ENCODE results near the gene BMP10. TPM values are rescaled to one million over a fixed set of nuclear protein-coding genes. Genes with fewer than 3 reads are reported as not detected.

BMP10 gene
- total RNA-seq, 1 experiment from 2014 or later: not detected

DNA sequence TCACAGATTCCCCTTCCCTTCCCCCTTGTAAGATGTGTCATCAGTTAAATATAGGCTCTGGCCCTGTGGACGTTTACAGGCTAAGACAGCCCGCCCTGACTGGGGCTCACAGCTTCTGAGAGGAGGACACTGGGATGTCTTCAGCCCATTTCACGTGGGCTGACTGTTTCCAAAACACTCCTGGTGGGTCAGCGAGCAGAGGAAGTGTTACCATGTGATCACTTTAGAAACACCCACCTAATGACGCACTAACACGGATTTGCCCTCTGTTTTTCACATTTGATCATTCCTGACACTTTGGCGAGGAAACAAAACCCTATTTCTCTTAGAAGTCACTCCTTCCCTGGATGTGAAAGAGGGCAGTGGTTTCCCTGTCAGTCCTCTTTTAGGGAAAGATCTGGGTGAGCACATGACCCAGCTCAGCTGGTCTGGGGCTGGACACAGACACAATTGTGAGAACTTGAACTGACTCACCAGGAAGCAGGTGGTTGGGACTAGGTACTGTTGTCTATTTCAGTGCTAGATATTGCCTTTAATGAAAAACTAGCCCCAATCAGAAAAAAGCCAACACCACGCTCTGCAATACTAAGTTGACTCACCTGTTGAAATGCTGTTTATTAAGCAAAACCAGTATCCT, 38.8 kb downstream of the BMP10 start:
- H3K27me3 ChIP-seq (replicated peaks; ENCODE audit: insufficient read depth, low read depth, low read length, poor library complexity): no peaks in the 10 kb centered on the region
- intact Hi-C loops (cut with micrococcal nuclease; ENCODE audit: unreplicated experiment): no loop called here
- H3K27ac ChIP-seq (ENCODE audit: low read depth, low read length, poor library complexity, severe bottlenecking): no peak overlapping the region
- peaks cover 15% of the 10 kb centered on the region for H3K4me1 ChIP-seq (ENCODE audit: insufficient read depth, low read length, poor library complexity, severe bottlenecking)
- H3K9me3 ChIP-seq (ENCODE audit: low read depth, low read length, poor library complexity, severe bottlenecking): no peaks in the 10 kb centered on the region
- no peaks in the 10 kb centered on the region for H3K36me3 ChIP-seq (ENCODE audit: insufficient read depth, low read length, poor library complexity, severe bottlenecking)
- no peak for DNase-seq (ENCODE audit: low spot score)
- POLR2A ChIA-PET (ENCODE audit: low non-redundant PET): interaction anchor here (0.7 kb wide), 1 partner anchor 12 kb away, joined by 3 read pairs; no protein-coding TSS in a partner anchor
- CTCF ChIA-PET: no interaction called here
- BruUV-seq (replicated peaks): no TSS peak
- no peak overlapping the region for H3K4me3 ChIP-seq (ENCODE audit: low read depth, low read length, poor library complexity, severe bottlenecking)
- TF ChIP-seq, protein P1, sequence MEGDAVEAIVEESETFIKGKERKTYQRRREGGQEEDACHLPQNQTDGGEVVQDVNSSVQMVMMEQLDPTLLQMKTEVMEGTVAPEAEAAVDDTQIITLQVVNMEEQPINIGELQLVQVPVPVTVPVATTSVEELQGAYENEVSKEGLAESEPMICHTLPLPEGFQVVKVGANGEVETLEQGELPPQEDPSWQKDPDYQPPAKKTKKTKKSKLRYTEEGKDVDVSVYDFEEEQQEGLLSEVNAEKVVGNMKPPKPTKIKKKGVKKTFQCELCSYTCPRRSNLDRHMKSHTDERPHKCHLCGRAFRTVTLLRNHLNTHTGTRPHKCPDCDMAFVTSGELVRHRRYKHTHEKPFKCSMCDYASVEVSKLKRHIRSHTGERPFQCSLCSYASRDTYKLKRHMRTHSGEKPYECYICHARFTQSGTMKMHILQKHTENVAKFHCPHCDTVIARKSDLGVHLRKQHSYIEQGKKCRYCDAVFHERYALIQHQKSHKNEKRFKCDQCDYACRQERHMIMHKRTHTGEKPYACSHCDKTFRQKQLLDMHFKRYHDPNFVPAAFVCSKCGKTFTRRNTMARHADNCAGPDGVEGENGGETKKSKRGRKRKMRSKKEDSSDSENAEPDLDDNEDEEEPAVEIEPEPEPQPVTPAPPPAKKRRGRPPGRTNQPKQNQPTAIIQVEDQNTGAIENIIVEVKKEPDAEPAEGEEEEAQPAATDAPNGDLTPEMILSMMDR (conservative IDR thresholded peaks at IDR 0.05; ENCODE audit: low read depth, low read length): no peak
- no peak for TF ChIP-seq EZH2 (IDR thresholded peaks at IDR 0.05; ENCODE audit: borderline replicate concordance, low read depth, low read length, poor library complexity, severe bottlenecking)

DNA sequence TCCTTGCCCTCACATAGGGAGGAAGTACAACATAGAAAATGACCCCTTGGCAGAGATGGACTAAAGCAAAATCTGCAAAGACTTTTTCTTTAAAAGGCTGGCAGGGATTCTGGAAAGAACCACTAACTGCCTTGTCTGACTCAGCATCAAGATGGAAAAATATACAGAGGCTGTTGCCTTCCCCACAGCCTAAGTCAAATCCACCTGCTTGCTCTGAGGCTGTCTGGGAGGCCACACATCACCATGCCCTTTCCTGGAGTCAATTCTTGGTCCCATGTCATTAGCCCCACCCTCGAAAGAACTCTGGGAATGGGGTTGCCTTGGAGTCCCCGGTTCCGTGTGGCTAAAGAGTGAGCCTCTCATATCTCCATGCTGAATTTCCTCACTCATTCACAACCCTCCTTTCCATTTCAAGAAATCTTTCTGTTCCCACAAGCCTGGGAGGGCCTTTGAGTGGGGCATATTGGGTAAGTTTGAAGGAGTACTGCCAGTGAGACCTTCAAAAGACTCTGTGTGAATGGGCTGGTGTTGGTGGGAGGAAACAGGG, 39.4 kb downstream of the BMP10 start:
- Histone ChIP-seq H3K27me3 (replicated peaks; ENCODE audit: insufficient read depth, low read depth, low read length, poor library complexity) (no peaks in the 10 kb centered on the region), H3K9me3 (ENCODE audit: low read depth, low read length, poor library complexity, severe bottlenecking) (no peaks in the 10 kb centered on the region), H3K4me1 (ENCODE audit: insufficient read depth, low read length, poor library complexity, severe bottlenecking) (peaks cover 15% of the 10 kb centered on the region), H3K36me3 (ENCODE audit: insufficient read depth, low read length, poor library complexity, severe bottlenecking) (no peaks in the 10 kb centered on the region), H3K27ac (ENCODE audit: low read depth, low read length, poor library complexity, severe bottlenecking) (no peak overlapping the region), H3K4me3 (ENCODE audit: low read depth, low read length, poor library complexity, severe bottlenecking) (no peak overlapping the region)
- no TSS peak for BruUV-seq (replicated peaks)
- POLR2A ChIA-PET (ENCODE audit: low non-redundant PET): no interaction called here
- intact Hi-C loops (cut with micrococcal nuclease; ENCODE audit: unreplicated experiment): no loop called here
- CTCF ChIA-PET: no interaction called here
- no peak for TF ChIP-seq EZH2 (IDR thresholded peaks at IDR 0.05; ENCODE audit: borderline replicate concordance, low read depth, low read length, poor library complexity, severe bottlenecking)
- TF ChIP-seq, protein P1 (conservative IDR thresholded peaks at IDR 0.05; ENCODE audit: low read depth, low read length): no peak
- DNase-seq (ENCODE audit: low spot score): no peak

DNA sequence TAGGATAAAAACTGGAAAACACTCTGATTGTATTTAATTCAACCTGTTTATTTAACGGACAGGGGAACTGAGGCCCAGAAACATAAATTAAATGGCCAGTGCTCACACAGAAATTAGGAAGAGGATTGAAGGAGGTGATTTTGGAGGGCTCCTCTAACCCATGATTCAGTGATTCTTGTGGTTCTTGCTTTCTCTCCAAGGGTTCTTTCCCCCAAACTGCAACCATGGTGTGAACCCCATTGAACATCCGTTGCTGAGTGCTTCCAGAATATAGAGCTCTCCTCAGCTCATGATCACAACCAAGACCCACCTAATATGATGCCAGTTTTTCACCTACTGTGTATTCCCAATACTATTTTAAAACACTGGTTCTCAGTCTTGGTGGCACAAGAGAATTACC, 41.4 kb downstream of the BMP10 start:
- no peaks in the 10 kb centered on the region for H3K36me3 ChIP-seq (ENCODE audit: insufficient read depth, low read length, poor library complexity, severe bottlenecking)
- H3K4me1 ChIP-seq (ENCODE audit: insufficient read depth, low read length, poor library complexity, severe bottlenecking): peaks cover 15% of the 10 kb centered on the region
- H3K27me3 ChIP-seq (replicated peaks; ENCODE audit: insufficient read depth, low read depth, low read length, poor library complexity): no peaks in the 10 kb centered on the region
- ChIA-PET POLR2A (ENCODE audit: low non-redundant PET) (interaction anchor here (0.6 to 0.7 kb wide), 2 partner anchors 29 to 1264 kb away, joined by 3 to 4 read pairs; no protein-coding TSS in a partner anchor), CTCF (interaction anchor here (1.6 kb wide), 1 partner anchor 78 kb away, joined by 4 read pairs; no protein-coding TSS in a partner anchor)
- peak overlapping the region; percentile 47 for H3K27ac ChIP-seq (ENCODE audit: low read depth, low read length, poor library complexity, severe bottlenecking)
- intact Hi-C loops (cut with micrococcal nuclease; ENCODE audit: unreplicated experiment): no loop called here
- no peak overlapping the region for H3K4me3 ChIP-seq (ENCODE audit: low read depth, low read length, poor library complexity, severe bottlenecking)
- DNase-seq (ENCODE audit: low spot score): no peak
- no TSS peak for BruUV-seq (replicated peaks)
- H3K9me3 ChIP-seq (ENCODE audit: low read depth, low read length, poor library complexity, severe bottlenecking): no peaks in the 10 kb centered on the region
- no peak for TF ChIP-seq EZH2 (IDR thresholded peaks at IDR 0.05; ENCODE audit: borderline replicate concordance, low read depth, low read length, poor library complexity, severe bottlenecking)
- TF ChIP-seq, protein P1 (conservative IDR thresholded peaks at IDR 0.05; ENCODE audit: low read depth, low read length): no peak

Measured in A673 (cell line).